WI38 (cell line): ENCODE data around the gene RBKS.

Experiments
- H3K4me3 ChIP-seq: 2 replicates; pipeline ENCODE4 v1.5.1; 2011; ENCODE audit warnings: low read depth, mild to moderate bottlenecking, control low read depth, low read length
- CTCF ChIP-seq: IDR thresholded peaks from 2 replicates; pipeline ENCODE4 v1.5.1; 2012; ENCODE audit warnings: low read depth, mild to moderate bottlenecking, control low read depth, low read length

RBKS gene

GRCh38 chr2:27843992-27844391, 46.2 kb downstream of the RBKS start:
- H3K4me3 ChIP-seq: no peak overlapping the region
- TF ChIP-seq CTCF: no peak

GRCh38 chr2:27842894-27843293, 47.3 kb downstream of the RBKS start:
- no peak for TF ChIP-seq CTCF
- H3K4me3 ChIP-seq: no peak overlapping the region

- H3K4me3 ChIP-seq: no peak overlapping the region
- no peak for TF ChIP-seq CTCF
Observed at GRCh38 chr2:27839022-27839618, 51.1 kb downstream of the RBKS start.

GRCh38 chr2:27838502-27838901, 51.7 kb downstream of the RBKS start:
- H3K4me3 ChIP-seq: no peak overlapping the region
- TF ChIP-seq CTCF: no peak

GRCh38 chr2:27833931-27834330, 56.3 kb downstream of the RBKS start:
- H3K4me3 ChIP-seq: no peak overlapping the region
- TF ChIP-seq CTCF: no peak

- TF ChIP-seq CTCF: no peak
- no peak overlapping the region for H3K4me3 ChIP-seq
Observed at GRCh38 chr2:27832396-27832795, 57.8 kb downstream of the RBKS start.

GRCh38 chr2:27831279-27832050, 58.7 kb downstream of the RBKS start:
- H3K4me3 ChIP-seq: no peak overlapping the region
- TF ChIP-seq CTCF: no peak
